Activated gamma-delta T cell (primary cell): ENCODE data around the gene IKBKE.

Experiments
- DNase-seq: peaks from one replicate; lab custom pipeline; 2025; lab: John Stamatoyannopoulos, UW

The IKBKE gene

DNA sequence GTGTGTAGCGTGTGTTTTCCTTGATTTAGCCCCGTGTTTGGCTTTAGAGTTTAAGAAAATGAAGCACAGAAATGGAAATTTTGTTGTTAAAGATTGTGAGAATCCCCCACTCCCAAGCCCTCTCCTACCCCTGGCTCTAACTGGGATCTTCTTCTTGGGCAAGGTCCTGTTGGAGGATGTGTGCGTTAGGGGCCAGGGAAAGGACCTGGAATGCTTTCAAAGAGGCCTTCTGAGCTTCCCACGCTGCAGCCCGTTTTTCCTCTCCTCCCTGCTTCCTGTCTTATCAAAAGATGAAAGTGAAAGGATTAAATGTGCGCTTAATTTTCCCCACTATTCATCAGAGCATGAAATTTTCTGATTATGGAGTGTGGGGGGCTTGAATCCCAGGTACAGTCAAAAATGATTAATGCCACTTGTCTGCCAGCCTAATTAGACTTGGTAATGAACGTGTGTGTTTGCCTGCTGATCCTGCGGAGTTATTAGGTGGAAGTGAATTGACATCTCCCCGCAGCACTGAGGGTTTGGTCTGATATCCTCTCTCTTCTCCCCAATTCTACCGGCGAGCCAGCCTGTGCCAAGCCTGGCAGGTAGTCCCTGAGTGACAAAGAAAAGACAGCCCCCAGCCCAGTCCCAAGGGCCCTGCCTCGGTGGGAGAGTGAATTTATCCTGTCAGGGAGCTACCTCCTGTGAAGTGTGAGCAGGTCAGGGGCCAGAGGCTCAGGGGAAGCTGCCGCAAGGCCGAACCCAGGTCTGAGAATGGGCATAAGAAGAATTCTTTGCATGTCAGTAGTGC lies 42.0 kb downstream of the IKBKE start:
- DNase-seq, result no peak

- DNase-seq, result no peak
Measured at GRCh38 chr1:206512851-206513180, 42.5 kb downstream of the IKBKE start.

- DNase-seq, result no peak
Measured at GRCh38 chr1:206513312-206514111, 43.2 kb downstream of the IKBKE start.

DNA sequence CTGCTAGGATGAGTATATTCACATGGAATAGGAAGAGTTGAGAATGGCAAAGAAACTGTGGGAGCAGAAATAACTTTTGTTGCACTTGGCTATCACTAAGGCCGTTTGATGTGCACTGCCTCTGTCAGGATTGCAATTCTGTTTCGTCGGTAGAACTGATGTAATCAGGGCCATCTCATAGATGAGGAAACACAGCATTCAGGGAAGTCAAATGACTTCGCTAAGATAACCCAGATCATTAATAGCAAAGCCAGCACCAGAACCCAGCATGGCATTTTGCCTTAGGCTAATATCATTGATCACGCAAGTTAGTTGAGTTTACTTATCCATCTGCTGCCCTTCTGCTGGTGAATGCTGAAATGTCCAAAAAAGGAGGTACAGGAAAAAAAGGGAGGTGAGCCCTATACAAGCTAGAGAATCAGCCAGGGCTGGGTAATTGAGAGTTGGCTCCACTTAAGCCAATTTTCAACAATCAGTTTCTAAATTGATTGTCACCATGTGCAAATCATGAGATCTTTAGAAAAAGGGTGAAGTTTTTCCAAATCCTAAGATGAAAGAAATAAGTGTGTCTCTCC lies 44.6 kb downstream of the IKBKE start:
- no peak for DNase-seq

DNA sequence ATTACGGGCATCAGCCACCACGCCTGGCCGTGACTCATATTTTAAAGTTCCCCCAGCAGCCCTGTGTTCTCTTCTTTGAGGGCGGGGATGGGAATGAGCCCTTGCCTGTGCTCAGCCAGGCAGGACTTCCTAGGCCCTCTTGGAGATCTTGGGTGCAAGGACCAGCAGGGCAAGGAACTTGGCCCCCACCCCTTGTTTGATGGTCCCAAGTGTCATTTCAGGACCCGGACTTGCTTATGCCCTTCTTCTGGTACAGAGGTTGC lies 46.4 kb downstream of the IKBKE start:
- DNase-seq, result no peak

DNA sequence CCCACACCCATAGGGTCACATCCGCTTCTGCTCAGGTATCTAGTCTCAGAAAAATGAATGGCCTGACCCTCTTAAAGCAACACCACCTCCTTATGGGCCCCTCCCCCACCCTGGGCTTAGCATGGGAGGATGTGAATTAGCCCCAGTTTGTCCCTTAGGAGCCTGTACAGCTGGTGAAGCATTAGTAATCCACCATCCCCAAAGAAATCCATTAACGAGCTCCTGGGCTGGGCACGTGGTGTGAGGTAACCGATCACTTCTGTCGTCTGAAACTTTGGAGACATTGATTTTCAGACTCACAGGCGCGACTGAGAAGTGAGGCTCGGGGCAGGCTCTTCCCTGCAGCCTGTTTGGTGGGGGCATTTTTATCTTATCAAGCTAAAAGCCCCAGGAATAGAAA lies 47.5 kb downstream of the IKBKE start:
- DNase-seq, result no peak

DNA sequence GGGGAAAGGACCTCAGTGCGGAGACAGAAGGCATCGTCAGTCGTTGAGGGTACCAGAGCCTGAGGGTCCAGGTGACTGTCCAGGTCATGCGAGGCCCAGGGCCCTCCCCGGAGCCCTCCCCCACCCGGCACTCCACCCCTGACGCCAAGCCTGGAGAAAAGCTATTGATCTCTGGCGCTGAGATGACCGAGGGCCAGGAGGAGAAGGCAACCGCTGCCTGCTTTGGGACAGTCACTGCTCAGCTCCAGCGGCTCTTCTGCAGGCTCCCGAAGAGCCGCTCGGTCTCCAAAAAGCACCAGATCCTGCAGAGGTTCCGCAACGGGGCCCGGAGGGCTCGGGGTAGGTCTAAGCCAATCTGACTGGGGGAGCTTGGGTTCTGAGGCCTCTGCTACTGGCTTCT lies 47.9 kb downstream of the IKBKE start:
- DNase-seq, result no peak

DNA sequence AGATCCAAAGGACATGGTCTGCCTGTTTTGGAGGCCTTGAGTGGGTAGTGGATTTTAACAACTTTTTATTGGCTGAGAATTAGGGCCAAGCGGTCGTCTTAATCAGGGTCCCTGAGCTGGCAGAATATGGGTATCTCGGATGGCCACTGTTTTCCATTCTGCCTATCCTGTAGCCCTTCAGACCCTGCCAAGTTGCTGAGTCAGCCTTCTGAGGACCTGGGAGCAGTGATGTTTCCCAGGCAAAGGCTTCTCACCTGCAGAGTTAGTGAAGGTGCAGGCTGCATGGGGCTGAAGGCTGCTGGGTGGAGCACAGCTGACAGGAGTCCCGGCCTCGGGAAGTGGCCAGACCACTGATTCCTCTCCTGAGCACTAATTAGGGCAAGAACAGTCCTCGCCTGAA lies 48.5 kb downstream of the IKBKE start:
- DNase-seq, result no peak

GRCh38 chr1:206521127-206521526 lies 50.9 kb downstream of the IKBKE start:
- no peak for DNase-seq

- DNase-seq, result no peak
Measured at GRCh38 chr1:206521694-206522402, 51.6 kb downstream of the IKBKE start.

DNA sequence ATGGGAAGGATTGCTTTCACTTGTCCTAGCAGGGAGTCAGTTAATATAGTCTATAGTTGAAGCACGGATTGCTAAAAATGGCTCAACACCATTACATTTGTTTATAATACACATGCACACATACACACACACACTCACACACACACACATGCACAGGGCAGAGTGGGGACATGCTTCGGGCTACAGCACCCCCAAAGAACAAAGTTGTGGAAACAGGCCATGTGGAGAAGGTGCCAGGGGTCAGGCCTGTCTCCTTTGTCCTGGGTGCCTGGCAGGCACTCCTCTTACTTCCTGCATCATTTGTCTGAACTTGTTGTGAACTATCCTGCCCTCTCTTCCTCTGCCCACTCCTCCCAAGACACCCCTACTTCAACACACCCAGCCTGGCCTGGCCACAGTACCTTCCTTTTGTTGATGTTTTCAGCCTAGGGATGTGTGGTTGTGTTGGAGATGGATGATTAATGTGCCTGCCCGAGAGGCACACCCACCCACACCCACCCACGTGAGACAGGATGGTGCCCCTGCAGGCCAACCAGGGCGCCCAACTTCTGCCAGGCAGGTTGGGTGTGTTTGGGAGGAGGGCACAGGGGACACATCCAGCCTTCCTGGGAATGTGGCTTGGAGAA lies 54.6 kb downstream of the IKBKE start:
- DNase-seq, result no peak

DNA sequence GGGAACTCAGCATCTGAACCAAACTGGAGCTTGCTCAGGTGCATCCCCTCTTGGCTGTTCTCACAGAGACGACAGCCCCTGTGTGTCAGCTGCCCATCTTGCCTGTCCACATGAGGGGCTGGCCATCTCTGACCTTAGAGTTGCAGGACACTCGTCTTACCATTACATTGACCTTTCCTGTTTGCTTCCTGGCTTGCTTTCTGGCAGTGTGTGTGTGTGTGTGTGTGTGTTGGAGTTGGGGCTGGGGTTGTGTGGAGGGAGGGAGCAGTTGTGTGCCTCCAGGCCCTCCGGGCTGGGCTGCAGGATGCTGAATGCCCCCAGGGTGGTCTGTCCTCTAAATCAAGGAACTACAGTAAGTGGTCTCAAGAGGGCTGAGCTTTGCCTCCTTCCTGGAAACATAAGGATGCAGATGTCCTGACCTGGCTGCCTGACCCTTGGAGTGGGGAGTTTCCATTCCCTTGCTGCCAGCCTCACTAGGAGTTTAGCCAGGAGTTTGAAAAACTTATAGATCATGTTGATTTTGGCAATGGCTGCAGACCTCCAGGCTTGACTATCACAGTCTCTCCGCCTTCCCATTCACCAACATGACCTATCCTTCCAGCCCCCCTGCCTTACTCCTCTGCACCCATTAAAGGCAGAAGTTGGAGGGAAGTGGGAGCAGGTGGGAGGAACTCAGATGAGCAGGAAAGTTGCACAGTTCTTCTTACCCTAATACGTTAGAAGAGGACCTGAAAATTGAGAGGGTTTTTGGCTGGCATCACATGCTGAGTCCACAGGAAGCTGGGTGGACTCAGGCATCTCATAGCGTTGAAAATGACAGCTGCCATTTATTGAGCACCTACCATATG lies 56.0 kb downstream of the IKBKE start:
- DNase-seq, result no peak

DNA sequence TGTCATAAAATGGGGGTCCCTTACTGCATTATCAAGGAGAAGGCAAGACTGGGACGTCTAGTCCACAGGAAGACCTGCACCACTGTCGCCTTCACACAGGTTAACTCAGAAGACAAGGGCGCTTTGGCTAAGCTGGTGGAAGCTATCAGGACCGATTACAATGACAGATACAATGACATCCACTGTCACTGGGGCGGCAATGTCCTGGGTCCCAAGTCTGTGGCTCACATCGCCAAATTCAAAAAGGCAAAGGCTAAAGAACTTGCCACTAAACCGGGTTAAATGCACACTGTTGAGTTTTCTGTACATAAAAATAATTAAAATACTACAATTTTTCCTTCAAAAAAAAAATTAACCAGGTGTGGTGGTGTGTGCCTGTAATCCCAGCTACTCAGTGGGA lies 59.1 kb downstream of the IKBKE start:
- no peak for DNase-seq

DNA sequence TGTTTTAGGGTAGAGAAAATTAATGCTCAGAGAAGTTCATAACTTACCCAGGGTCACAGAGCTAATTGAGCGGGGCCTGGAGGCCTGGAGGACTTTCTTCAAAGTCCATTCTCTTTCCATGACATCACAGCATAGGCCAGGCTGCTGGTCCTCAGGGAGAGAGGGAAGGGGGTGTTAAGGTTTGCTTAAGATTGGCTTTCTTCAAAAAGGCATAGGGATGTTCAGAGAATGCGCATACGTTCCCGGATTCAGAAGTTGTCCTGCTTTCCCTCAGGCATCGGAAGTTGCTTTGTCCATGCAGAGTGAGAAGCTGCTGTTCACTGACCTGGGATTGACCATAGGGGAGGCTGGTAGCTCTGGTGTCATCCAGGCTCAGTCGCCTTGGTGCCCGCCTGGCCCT lies 62.1 kb downstream of the IKBKE start:
- no peak for DNase-seq

GRCh38 chr1:206534552-206534951 lies 64.3 kb downstream of the IKBKE start:
- DNase-seq, result no peak

DNA sequence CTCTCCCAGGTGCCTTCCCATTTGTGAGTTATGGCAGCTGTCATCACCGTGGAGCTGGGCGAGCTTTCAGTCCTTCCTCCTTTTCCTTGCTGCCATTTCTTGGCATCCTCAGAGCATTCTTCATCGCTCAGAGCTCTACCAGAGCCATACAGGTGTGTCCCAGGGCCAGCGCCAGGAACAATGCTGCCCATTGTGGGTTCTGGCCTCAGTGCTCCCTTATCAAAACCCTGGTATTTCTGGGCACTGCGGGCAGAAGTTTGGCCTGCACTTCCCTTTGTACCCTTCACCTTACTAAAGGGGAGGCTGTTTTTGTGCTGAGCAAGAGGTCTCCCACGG lies 65.5 kb downstream of the IKBKE start:
- DNase-seq, result no peak

GRCh38 chr1:206537141-206537540 lies 66.9 kb downstream of the IKBKE start:
- no peak for DNase-seq

GRCh38 chr1:206538086-206538770 lies 68.0 kb downstream of the IKBKE start:
- DNase-seq, result no peak

DNA sequence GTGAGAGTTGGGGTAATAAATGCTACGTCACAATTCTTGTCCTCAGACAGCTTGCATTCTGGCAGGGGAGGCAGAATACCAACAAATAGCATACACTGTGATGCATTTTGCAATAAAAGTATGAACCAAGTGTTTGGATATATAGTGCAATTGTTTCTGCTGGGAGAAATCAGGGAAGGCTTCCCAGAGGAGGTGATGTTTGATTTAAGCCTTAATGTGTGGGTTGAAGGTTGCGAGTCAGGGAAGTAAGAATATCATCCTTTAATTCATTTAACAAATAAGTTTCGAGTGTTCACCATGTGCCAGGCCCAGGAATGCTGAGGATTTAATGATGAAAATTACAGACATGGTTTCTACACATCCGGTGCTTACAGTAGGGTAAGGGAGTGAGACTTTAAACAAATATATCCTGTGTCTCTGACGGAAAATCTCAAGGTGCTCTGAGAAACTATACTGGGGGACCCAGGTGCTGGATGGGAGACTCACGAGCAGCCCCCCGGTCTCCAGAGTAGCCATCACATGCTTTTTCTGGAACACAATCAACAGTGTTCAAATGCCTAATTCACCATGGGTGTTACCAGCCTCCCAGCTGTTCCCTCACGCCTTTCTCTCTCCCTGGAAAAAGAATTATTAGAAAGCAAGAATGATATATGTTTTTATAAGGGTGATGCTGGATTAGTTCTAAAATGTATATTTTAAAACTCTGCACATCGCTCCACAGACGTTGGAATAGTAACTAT lies 68.8 kb downstream of the IKBKE start:
- DNase-seq, result no peak
